Endothelial cell of umbilical vein (primary cell): ENCODE measurements around the gene IL10RA. TPM values are rescaled to one million over a fixed set of nuclear protein-coding genes. Genes with fewer than 3 reads are reported as not detected.

Source experiments
- BruUV-seq: library from RNA; stranded (reverse); fragments of 400-500 nt; replicated peaks from 2 replicates; lab custom pipeline; 2021; lab: Mats Ljungman, UMichigan
- CTCF ChIA-PET: fragments of 300-600, 350-600 bp; sonication (Branson Sonifier 250); formaldehyde crosslinking; loops from one replicate; lab custom pipeline; 2021; ENCODE audit warnings: antibody characterized with exemption, inconsistent platforms; lab: Charles Lee
- POLR2A ChIA-PET: fragments of 300-600, 350-600 bp; sonication (Branson Sonifier 250); formaldehyde crosslinking; loops from one replicate; lab custom pipeline; 2021; ENCODE audit warnings: antibody characterized with exemption, inconsistent platforms; lab: Charles Lee
- DNase-seq: peaks from one replicate; pipeline ENCODE4 v3.0.0-alpha.2; 2011; ENCODE audit warnings: low read depth, low spot score
- FAIRE-seq: peaks from 2 replicates; lab custom pipeline; 2011; peaks lifted over from hg19 to GRCh38; lab: Jason Lieb, UNC
- H2AFZ ChIP-seq: 2 replicates; pipeline ENCODE4 v1.6.0; 2012; ENCODE audit warnings: low read depth, low read length, control low read depth, inconsistent platforms
- H3K27ac ChIP-seq: 2 replicates; pipeline ENCODE4 v1.5.1; 2011; ENCODE audit warnings: low read depth, mild to moderate bottlenecking, control low read depth, low read length, moderate library complexity; ENCODE audit not compliant: insufficient read depth
- H3K27me3 ChIP-seq, 2 experiments: 2 replicates each; pipeline versions ENCODE4 v1.6.0 to v1.6.1; 2011; ENCODE audit warnings: low read length in 2 of 2, mixed read lengths in 1 of 2; ENCODE audit not compliant: control insufficient read depth in 2 of 2, insufficient read depth in 2 of 2
- H3K36me3 ChIP-seq, 2 experiments: 2 replicates in 1 of 2; 3 replicates in 1 of 2; pipeline ENCODE4 v1.5.1; 2011; ENCODE audit warnings: low read length in 2 of 2, mild to moderate bottlenecking in 1 of 2, moderate library complexity in 1 of 2; ENCODE audit not compliant: control insufficient read depth in 2 of 2, insufficient read depth in 2 of 2; ENCODE audit errors: extremely low read depth in 1 of 2
- H3K4me1 ChIP-seq: 3 replicates; pipeline ENCODE4 v1.5.1; 2011; ENCODE audit warnings: mild to moderate bottlenecking, low read length; ENCODE audit not compliant: control insufficient read depth, insufficient read depth; ENCODE audit errors: extremely low read depth
- H3K4me2 ChIP-seq: 2 replicates; pipeline ENCODE4 v1.6.1; 2011; ENCODE audit warnings: low read length, control low read depth, mixed read lengths; ENCODE audit not compliant: insufficient read depth
- H3K4me3 ChIP-seq, 3 experiments: fragments of 200-600 bp in 1 of 3; sonication (generic), shearing (Covaris generic) in 1 of 3; replicated peaks in 1 of 3; 2 replicates each; pipeline ENCODE4 v1.5.1; 2011 to 2016; ENCODE audit warnings: control low read depth in 3 of 3, low read length in 3 of 3, mild to moderate bottlenecking in 2 of 3, inconsistent platforms in 1 of 3, low read depth in 1 of 3, moderate library complexity in 1 of 3; ENCODE audit not compliant: insufficient read depth in 1 of 3
- H3K79me2 ChIP-seq: 2 replicates; pipeline ENCODE4 v1.6.0; 2012; ENCODE audit warnings: low read length, inconsistent platforms; ENCODE audit not compliant: control insufficient read depth, insufficient read depth
- H3K9ac ChIP-seq: replicated peaks from 2 replicates; pipeline ENCODE3; 2011; ENCODE audit warnings: low read length, control low read depth; ENCODE audit not compliant: insufficient read depth; ENCODE audit errors: extremely low read depth
- H3K9me1 ChIP-seq: replicated peaks from 3 replicates; pipeline ENCODE4 v1.6.0; 2011; ENCODE audit warnings: mild to moderate bottlenecking, low read length; ENCODE audit not compliant: control insufficient read depth, insufficient read depth; ENCODE audit errors: extremely low read depth
- H3K9me3 ChIP-seq: replicated peaks from 2 replicates; pipeline ENCODE4 v1.5.1; 2012; ENCODE audit warnings: low read length, inconsistent platforms; ENCODE audit not compliant: control insufficient read depth, insufficient read depth
- H4K20me1 ChIP-seq: replicated peaks from 2 replicates; pipeline ENCODE3; 2011; ENCODE audit warnings: mild to moderate bottlenecking, low read length; ENCODE audit not compliant: control insufficient read depth, insufficient read depth; ENCODE audit errors: extremely low read depth
- EZH2 ChIP-seq: IDR thresholded peaks from 2 replicates; pipeline ENCODE4 v1.6.1; 2012; ENCODE audit warnings: borderline replicate concordance, low read depth, mild to moderate bottlenecking, moderate library complexity, low read length, inconsistent platforms; ENCODE audit not compliant: severe bottlenecking
- FOS ChIP-seq: IDR thresholded peaks from 2 replicates; pipeline ENCODE4 v1.6.1; 2011; ENCODE audit warnings: mild to moderate bottlenecking, low read length, moderate library complexity, borderline replicate concordance; ENCODE audit not compliant: insufficient read depth
- GATA2 ChIP-seq: IDR thresholded peaks from 2 replicates; pipeline ENCODE4 v1.7.0; 2011; ENCODE audit warnings: low read depth, mild to moderate bottlenecking, moderate library complexity, mixed read lengths, low read length; ENCODE audit not compliant: insufficient read length, insufficient read depth
- JUN ChIP-seq: IDR thresholded peaks from 2 replicates; pipeline ENCODE4 v1.6.1; 2011; ENCODE audit warnings: borderline replicate concordance, low read depth; ENCODE audit not compliant: insufficient read length, insufficient read depth
- MYC ChIP-seq: IDR thresholded peaks from one replicate; pipeline ENCODE4 v1.6.1; 2011; ENCODE audit warnings: mild to moderate bottlenecking, low read depth, low read length
- POLR2A ChIP-seq: IDR thresholded peaks from 2 replicates; pipeline ENCODE4 v1.6.1; 2012; ENCODE audit warnings: low read depth, mild to moderate bottlenecking, control low read depth, low read length
- POLR2AphosphoS5 ChIP-seq: IDR thresholded peaks from 2 replicates; pipeline ENCODE4 v1.6.1; 2012; ENCODE audit warnings: low read depth, mild to moderate bottlenecking, control low read depth, low read length, moderate library complexity; ENCODE audit not compliant: insufficient read depth
- dilution Hi-C: fragments of 300-500 bp; cut with MboI; formaldehyde crosslinking; loops from one replicate; pipeline ENCODE4 v1.15.0; 2019; ENCODE audit warnings: low sequenced_read_pairs; ENCODE audit not compliant: extremely low pct_ligation_motif_present
- intact Hi-C: fragments of 100-400 bp; cut with micrococcal nuclease; formaldehyde crosslinking; loops from one replicate; pipeline ENCODE4 v1.10.0; 2022
- polyA plus RNA-seq, 4 experiments: library from polyadenylated mRNA; depleted of rRNA in 3 of 4; stranded (reverse) in 3 of 4; unstranded in 1 of 4; fragments of >200 nt; gene quantifications; 2 replicates each; pipeline versions ENCODE4 v1.2.1 to v1.2.3, GENCODE V29; 2011 to 2012; ENCODE audit warnings: missing spikeins in 1 of 4
- total RNA-seq: library from RNA; stranded (reverse); gene quantifications from 2 replicates; pipeline ENCODE4 v1.2.3, GENCODE V29; 2021
- TF ChIP-seq, protein P1 (sequence below): IDR thresholded peaks from 2 replicates; pipeline ENCODE4 v1.6.1; 2011; ENCODE audit not compliant: insufficient read depth, insufficient read length
- TF ChIP-seq, protein P2 (sequence below), 2 donors: IDR thresholded peaks; 1 replicate in 1 of 2; 2 replicates in 1 of 2; pipeline ENCODE4 v1.5.1; 2011; ENCODE audit warnings: low read length in 2 of 2, mild to moderate bottlenecking in 2 of 2, moderate library complexity in 2 of 2, control low read depth in 1 of 2, inconsistent platforms in 1 of 2, low read depth in 1 of 2; ENCODE audit not compliant: insufficient read depth in 1 of 2; ENCODE audit errors: extremely low read depth in 1 of 2

The IL10RA gene
- total and polyA plus RNA-seq, 2 donors (not counting 3 experiments of a cell fraction or from before 2014, with no cell fraction given): 0.04 TPM; not detected in 1

DNA sequence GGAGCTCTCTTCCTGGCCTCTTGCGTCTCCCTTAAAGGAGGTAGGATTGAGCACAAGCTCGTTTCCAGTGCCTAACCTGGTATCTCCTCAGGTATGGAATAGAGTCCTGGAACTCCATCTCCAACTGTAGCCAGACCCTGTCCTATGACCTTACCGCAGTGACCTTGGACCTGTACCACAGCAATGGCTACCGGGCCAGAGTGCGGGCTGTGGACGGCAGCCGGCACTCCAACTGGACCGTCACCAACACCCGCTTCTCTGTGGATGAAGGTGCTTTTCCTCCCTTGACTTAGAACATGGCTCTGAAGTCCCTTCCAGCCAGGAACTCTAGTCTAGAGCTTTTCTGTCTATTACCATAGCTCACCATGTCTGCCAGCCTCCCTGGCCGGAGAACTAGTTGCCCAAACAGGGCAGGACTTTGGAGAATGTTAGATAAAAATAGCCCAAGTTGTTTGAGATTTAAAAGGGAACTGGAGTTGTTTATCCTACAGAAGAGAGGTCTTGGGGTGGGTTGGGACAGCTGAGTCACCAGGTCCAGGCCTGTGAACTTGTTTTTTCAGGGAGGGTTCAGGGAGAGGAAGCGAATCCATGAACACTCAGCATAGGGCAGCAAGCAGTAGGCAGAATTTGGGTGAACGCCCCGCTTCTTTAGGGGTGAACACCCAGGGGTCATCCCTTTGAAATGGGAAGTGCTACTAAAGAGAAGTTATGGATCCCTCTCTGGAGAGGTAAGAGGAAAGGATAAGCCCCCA, 3.3 kb downstream of the IL10RA start:
- Histone ChIP-seq H3K79me2 (no peaks in the 10 kb centered on the region), H2AFZ (no peak overlapping the region), H4K20me1 (no peaks in the 10 kb centered on the region), H3K9me3 (no peaks in the 10 kb centered on the region), H3K27me3 (peaks cover 12 to 13% of the 10 kb centered on the region in 2 experiments), H3K36me3 (no peaks in the 10 kb centered on the region), H3K4me1 (peaks cover 4% of the 10 kb centered on the region), H3K9me1 (no peaks in the 10 kb centered on the region), H3K4me2 (no peak overlapping the region), H3K4me3 (no peak overlapping the region), H3K9ac (no peak overlapping the region), H3K27ac (no peak overlapping the region)
- intact Hi-C loops (no loop called here), dilution Hi-C loops (no loop called here)
- ChIA-PET POLR2A (no interaction called here), CTCF (interaction anchor here (0.9 to 3.9 kb wide), 3 partner anchors 12 to 64 kb away, joined by 4 to 20 read pairs (median 4); no protein-coding TSS in a partner anchor)
- FAIRE-seq (no peak), DNase-seq (no peak)
- TF ChIP-seq, protein P1, sequence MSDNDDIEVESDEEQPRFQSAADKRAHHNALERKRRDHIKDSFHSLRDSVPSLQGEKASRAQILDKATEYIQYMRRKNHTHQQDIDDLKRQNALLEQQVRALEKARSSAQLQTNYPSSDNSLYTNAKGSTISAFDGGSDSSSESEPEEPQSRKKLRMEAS: no peak
- TF ChIP-seq POLR2A (no peak), MYC (no peak), JUN (no peak), FOS (no peak), EZH2 (no peak), POLR2AphosphoS5 (no peak), GATA2 (no peak)
- TF ChIP-seq, protein P2, sequence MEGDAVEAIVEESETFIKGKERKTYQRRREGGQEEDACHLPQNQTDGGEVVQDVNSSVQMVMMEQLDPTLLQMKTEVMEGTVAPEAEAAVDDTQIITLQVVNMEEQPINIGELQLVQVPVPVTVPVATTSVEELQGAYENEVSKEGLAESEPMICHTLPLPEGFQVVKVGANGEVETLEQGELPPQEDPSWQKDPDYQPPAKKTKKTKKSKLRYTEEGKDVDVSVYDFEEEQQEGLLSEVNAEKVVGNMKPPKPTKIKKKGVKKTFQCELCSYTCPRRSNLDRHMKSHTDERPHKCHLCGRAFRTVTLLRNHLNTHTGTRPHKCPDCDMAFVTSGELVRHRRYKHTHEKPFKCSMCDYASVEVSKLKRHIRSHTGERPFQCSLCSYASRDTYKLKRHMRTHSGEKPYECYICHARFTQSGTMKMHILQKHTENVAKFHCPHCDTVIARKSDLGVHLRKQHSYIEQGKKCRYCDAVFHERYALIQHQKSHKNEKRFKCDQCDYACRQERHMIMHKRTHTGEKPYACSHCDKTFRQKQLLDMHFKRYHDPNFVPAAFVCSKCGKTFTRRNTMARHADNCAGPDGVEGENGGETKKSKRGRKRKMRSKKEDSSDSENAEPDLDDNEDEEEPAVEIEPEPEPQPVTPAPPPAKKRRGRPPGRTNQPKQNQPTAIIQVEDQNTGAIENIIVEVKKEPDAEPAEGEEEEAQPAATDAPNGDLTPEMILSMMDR (IDR thresholded peaks at IDR 0.05; ENCODE audit: extremely low read depth in 1 of 2, insufficient read depth in 1 of 2, low read depth in 1 of 2, low read length in 2 of 2): no peak
- BruUV-seq: no TSS peak
